Activated naive CD4-positive, alpha-beta T cell treated with anti-CD3 and anti-CD28 coated beads, Interleukin-2, amount 50 U/mL, for 72 hours (primary cell): ENCODE measurements around the gene KERA. TPM values are rescaled to one million over a fixed set of nuclear protein-coding genes. Genes with fewer than 3 reads are reported as not detected.

Experiments
- ATAC-seq, 2 donors: fragments of 150-1000 bp; cut with Tn5 transposase; 2 replicates each; pipeline ENCODE4 v1.10.0; 2021; ENCODE audit warnings: mild to moderate bottlenecking in 2 of 2, moderate library complexity in 2 of 2
- DNase-seq, 2 donors: peaks; one replicate each; pipeline ENCODE4 v3.0.0; 2021 to 2022; ENCODE audit warnings: low spot score in 2 of 2
- H3K27ac Mint-ChIP-seq, 2 donors: one replicate each; pipeline ENCODE4 v1.8.0; 2022; ENCODE audit warnings: mild to moderate bottlenecking in 2 of 2, mixed read lengths in 2 of 2
- H3K36me3 Mint-ChIP-seq, 2 donors: one replicate each; pipeline ENCODE4 v1.8.0; 2022; ENCODE audit warnings: mixed read lengths in 2 of 2
- H3K9me3 Mint-ChIP-seq, 2 donors: one replicate each; pipeline ENCODE4 v1.8.0; 2022; ENCODE audit warnings: mixed read lengths in 2 of 2
- total RNA-seq, 2 donors: library from RNA; stranded (reverse); gene quantifications; one replicate each; pipeline ENCODE4 v1.2.3, GENCODE V29; 2022

The KERA gene
- total RNA-seq, 2 donors from 2014 or later = not detected

GRCh38 chr12:91043408-91043807 lies 14.4 kb downstream of the KERA start:
- Mint-ChIP-seq H3K9me3 (no peaks in the 10 kb centered on the region), H3K27ac (no peak overlapping the region), H3K36me3 (no peaks in the 10 kb centered on the region)
- DNase-seq (no peak), ATAC-seq (no peak)

DNA sequence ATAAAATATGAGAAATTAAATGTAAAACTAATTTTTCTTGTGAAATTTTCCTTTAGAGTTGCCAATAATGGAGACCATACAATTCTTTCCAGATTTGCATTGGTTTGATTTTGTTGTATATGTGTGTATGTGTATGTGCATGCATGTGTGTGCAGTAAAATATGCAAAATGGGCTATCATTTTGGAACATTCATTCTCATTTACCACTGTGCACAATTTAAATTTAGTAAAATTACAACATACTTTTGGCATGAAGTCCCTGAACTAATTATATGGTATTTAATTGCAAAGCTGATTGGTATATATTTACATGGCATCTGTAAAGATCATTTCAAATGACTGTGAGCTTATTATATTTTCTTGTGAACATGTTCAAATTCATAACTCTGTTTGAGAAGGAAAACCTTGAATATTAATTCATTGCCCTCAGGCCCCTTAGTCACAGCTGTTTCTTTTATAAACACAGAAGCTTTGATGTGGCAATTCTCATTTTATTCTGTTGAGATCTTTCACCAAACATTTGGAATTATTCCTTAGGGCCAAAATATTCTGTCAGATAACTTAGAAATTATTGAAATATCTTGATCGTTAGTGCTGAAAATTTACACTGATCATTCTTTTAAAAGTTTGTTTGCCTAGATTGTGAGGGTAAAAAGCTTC lies 17.6 kb downstream of the KERA start:
- no peak for DNase-seq
- Mint-ChIP-seq H3K27ac (no peak overlapping the region), H3K36me3 (no peaks in the 10 kb centered on the region), H3K9me3 (no peaks in the 10 kb centered on the region)
- no peak for ATAC-seq

GRCh38 chr12:91037276-91037675 lies 20.5 kb downstream of the KERA start:
- Mint-ChIP-seq H3K9me3 (no peaks in the 10 kb centered on the region), H3K27ac (no peak overlapping the region), H3K36me3 (no peaks in the 10 kb centered on the region)
- DNase-seq = no peak
- no peak for ATAC-seq

- ATAC-seq (no peak), DNase-seq (no peak)
- Mint-ChIP-seq H3K27ac (no peak overlapping the region), H3K9me3 (no peaks in the 10 kb centered on the region), H3K36me3 (no peaks in the 10 kb centered on the region)
Observed at GRCh38 chr12:91033251-91033650, 24.6 kb downstream of the KERA start.

DNA sequence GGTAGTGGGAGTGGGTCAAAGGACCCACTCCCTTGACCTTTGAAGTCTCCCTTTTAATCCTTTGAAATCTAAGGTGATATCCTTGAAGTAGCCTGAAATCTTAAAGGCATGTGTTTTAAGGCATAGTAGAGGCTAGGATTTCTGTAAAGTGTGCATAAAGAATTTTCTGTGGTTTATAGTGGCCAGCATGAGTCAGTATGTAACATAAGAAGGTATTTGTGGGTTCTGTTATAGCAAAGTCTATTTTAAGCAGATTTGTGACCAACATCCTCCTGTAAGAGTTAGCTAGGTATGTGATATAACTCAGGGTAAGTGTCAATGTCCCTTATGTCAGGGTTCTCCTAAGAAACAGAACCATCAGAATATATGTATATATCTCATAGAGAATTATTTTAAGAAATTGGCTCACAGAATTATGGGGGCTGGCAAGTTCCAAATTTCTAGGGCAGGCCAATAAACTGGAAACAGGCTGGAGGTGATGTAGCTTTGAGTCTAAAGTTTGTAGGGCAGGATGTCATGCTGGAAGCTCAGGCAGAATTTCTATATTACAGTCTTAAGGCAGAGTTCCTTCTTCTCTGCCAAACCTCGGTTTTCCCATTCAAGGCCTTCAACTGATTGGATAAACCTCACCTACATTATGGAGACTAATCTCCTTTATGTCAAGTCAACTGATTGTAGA lies 34.4 kb downstream of the KERA start:
- H3K9me3 Mint-ChIP-seq = no peaks in the 10 kb centered on the region
- H3K27ac Mint-ChIP-seq = no peak overlapping the region
- ATAC-seq (peak; percentile 20 to 32), DNase-seq (no peak)
- H3K36me3 Mint-ChIP-seq = no peaks in the 10 kb centered on the region

GRCh38 chr12:91021076-91021475 lies 36.7 kb downstream of the KERA start:
- no peaks in the 10 kb centered on the region for H3K36me3 Mint-ChIP-seq
- DNase-seq (no peak), ATAC-seq (no peak)
- H3K27ac Mint-ChIP-seq = no peak overlapping the region
- H3K9me3 Mint-ChIP-seq = no peaks in the 10 kb centered on the region

- Mint-ChIP-seq H3K36me3 (no peaks in the 10 kb centered on the region), H3K9me3 (no peaks in the 10 kb centered on the region), H3K27ac (no peak overlapping the region)
- DNase-seq (no peak), ATAC-seq (no peak)
Observed at GRCh38 chr12:91019455-91019854, 38.4 kb downstream of the KERA start.

DNA sequence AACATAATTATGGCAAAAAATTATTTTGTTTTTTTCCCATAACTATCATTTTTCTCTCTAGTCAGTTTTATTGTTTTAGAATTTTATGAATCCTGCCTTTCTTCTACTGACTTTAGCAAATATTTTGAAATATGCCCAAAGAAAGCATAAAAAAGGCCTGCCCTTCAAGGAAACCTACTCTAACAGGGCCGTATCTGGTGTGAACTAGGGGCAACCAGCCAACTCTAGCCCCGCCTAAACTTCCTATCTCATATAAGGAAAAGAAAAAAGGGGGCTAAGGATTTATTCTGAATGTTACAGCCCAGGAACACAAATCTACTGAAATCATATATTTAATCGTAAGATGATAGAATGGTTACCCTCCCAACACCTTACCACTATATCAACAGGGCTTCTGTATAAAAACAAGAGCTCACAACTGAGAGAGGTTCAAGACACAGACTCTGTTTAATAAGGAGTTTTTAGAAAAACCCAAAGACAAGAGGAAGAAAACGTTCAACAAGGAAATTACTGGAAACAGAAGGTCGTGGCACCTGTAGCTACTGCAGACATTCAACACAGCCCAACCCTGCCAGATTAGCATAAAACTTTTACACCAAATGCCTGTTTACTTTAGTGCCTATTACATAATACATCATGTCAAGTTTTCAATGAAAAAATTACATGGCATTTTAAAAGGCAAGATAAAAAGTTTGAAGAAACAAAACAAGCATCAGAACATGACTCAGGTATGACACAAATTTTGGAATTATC lies 40.1 kb downstream of the KERA start:
- Mint-ChIP-seq H3K27ac (no peak overlapping the region), H3K36me3 (no peaks in the 10 kb centered on the region), H3K9me3 (no peaks in the 10 kb centered on the region)
- ATAC-seq (no peak), DNase-seq (no peak)

DNA sequence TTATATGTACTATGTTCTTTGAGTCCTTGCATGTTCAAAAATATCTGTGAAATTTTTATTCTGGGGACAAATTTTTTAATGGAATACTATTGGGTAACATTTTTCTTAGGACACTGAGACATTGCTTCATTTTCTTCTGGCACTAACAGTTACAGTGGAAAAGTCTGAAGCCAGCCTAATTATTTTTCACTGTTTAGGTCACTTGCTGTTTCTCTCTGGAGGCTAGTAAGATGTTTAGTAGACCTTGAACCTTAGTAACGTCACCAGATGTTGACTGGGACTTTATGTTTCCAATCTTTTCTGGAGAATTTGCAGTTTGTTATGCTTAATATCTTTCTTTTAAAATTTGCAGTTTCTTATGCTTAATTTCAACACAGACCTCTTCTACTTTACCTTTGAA lies 40.8 kb downstream of the KERA start:
- H3K36me3 Mint-ChIP-seq = no peaks in the 10 kb centered on the region
- no peaks in the 10 kb centered on the region for H3K9me3 Mint-ChIP-seq
- no peak for ATAC-seq
- no peak for DNase-seq
- H3K27ac Mint-ChIP-seq = no peak overlapping the region

DNA sequence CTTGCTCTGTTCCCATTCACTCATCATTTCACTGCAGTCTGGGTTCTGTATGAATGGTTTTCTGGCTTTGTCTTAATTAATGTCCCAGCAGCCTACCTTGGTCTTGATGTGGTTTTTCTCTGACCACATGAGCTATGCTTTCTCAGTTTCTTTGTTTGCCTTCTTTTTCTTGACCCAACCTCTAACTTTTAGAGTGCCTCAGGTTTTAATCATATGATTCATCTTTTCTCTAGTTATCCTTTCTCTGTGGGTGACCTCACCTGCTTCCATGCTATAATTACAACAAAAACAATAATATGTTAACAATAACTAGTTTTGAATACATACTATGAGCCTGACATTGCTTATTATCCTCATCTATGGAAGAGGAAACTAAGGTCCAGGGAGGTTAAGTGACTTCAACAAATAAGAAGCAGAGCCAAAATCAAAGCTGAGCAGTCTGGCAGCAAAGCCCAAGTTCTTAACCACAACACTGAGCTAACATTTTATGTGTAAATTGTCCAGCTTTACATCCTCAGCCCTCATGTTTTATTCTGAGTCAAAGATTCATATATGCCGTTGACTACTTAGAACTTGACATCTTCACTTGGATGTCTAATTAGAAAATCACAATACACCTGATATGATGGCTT lies 48.4 kb downstream of the KERA start:
- no peak for DNase-seq
- no peak overlapping the region for H3K27ac Mint-ChIP-seq
- peak; percentile 53 to 64 for ATAC-seq
- H3K9me3 Mint-ChIP-seq = no peaks in the 10 kb centered on the region
- no peaks in the 10 kb centered on the region for H3K36me3 Mint-ChIP-seq

DNA sequence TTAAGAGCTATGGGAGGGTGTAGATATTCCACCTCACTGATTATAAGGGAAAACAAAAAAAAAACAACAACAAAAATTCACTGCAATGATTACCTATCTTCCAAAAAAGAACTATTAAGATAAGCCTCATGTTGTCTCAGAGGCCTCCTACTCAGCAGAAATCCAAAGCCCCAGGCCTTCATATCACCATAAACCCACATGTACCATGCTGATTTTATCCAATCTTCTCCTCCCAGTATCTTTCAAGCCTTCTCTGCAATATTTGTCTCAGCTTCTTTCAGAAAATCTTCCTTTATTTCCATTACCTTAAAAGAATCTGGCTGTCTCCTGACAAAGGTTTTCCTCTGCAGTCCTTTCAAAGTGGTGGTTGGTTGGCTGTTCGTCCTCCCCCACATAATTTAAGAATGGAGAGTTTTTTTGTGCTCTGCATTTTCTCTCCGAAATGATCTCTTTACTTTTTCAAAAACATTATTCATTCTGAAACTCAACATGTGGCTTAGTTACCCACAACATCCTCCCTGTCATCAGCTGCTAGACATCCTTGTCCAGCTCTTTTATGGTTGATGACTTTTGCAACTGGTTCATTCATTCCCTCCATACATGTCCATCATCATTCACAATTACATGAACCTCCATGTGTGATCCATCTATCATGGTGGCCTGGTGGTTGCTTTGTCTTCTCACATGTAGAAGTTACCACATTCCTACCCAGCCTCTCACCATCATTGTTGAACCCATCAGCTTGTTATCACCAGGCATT lies 50.1 kb downstream of the KERA start:
- ATAC-seq (peak; percentile 80 to 84), DNase-seq (no peak)
- Mint-ChIP-seq H3K36me3 (no peaks in the 10 kb centered on the region), H3K27ac (peak overlapping the region in 1 of 2 donors; percentile 34), H3K9me3 (no peaks in the 10 kb centered on the region)

DNA sequence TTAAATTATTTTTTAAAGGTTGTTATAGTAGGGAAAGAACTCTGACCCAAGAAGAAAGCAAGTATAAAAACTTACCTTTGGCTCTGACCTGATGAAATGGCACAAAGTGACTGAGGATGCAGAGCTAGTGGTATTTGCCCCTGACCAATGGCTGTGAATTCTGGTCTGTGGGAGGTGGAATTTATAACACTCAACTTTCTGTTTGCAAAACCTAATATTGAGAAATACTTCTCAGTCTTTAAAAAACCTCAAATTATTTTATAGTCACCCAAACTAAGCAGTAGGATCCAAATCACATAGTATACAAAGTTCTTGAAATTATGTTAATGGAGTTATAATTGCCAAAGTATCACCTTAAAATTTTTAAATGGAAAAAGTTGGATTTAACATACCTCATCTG lies 53.0 kb downstream of the KERA start, which contains the start of gene EPYC:
Gene EPYC (minus strand): TSS at position 101 of the 400 bp plus-strand sequence. CDS start 2,407 bp downstream, outside the sequence.
- H3K27ac Mint-ChIP-seq = no peak within 1 kb of the TSS
- no peaks in the 10 kb centered on the region for H3K9me3 Mint-ChIP-seq
- ATAC-seq = no peak
- H3K36me3 Mint-ChIP-seq = no peaks in the 10 kb centered on the region
- no peak for DNase-seq

DNA sequence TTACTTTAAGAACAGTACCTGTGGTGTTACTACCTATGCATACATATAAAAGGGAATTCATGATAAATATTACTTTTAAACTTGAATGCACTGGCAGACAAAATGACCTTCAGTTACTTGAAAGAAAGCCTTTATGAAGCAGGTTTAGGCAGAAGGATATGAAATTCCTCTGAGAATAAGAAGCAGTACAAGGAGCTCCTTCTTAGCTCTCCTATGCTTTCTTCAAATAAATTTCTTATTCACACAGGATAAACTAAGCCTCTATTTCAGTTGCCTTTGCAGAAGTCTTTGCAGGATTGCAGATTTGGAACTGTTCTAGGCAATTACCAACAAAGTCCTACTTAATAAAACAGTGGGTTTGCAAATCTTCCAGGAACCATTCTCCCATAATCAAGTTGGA lies 54.1 kb downstream of the KERA start:
- Mint-ChIP-seq H3K27ac (no peak overlapping the region), H3K36me3 (no peaks in the 10 kb centered on the region), H3K9me3 (no peaks in the 10 kb centered on the region)
- ATAC-seq (no peak), DNase-seq (no peak)

- Mint-ChIP-seq H3K36me3 (no peaks in the 10 kb centered on the region), H3K27ac (no peak overlapping the region), H3K9me3 (no peaks in the 10 kb centered on the region)
- ATAC-seq = no peak
- DNase-seq = no peak
Observed at GRCh38 chr12:91001306-91001705, 56.5 kb downstream of the KERA start.
